NCI-H2227 treated with DMSO at 0.1 percent for 48 hours (cell line): ENCODE measurements around the gene CCDC174.

Source experiments
- DNase-seq: peaks from one replicate; lab custom pipeline; 2025; lab: John Stamatoyannopoulos, UW

CCDC174 gene

GRCh38 chr3:14703128-14703750 lies 51.7 kb downstream of the CCDC174 start:
- DNase-seq: no peak

- DNase-seq: no peak
Measured at GRCh38 chr3:14703791-14704190, 52.2 kb downstream of the CCDC174 start.

GRCh38 chr3:14706096-14706495 lies 54.5 kb downstream of the CCDC174 start:
- peak; percentile 2 for DNase-seq

GRCh38 chr3:14716591-14716990 lies 65.0 kb downstream of the CCDC174 start:
- DNase-seq: no peak

- DNase-seq: no peak
Measured at GRCh38 chr3:14717307-14717706, 65.7 kb downstream of the CCDC174 start.

GRCh38 chr3:14718539-14718938 lies 67.0 kb downstream of the CCDC174 start:
- no peak for DNase-seq

GRCh38 chr3:14719006-14719405 lies 67.4 kb downstream of the CCDC174 start:
- no peak for DNase-seq

- no peak for DNase-seq
Measured at GRCh38 chr3:14721126-14721864, 69.7 kb downstream of the CCDC174 start.
